Tibial nerve (tissue), 4 donors: ENCODE results near the gene JOSD2.

ENCODE experiments used
- EP300 ChIP-seq, 2 donors: sonication (generic); formaldehyde crosslinking; IDR thresholded peaks; one replicate each; pipeline ENCODE4 v1.6.1; 2017; ENCODE audit warnings: antibody characterized with exemption in 2 of 2, mild to moderate bottlenecking in 1 of 2
- POLR2A ChIP-seq, 2 donors: fragments of 450-650 bp; IDR thresholded peaks; one replicate each; pipeline ENCODE4 v1.6.1; 2017; ENCODE audit warnings: antibody characterized with exemption in 2 of 2, mild to moderate bottlenecking in 2 of 2, moderate library complexity in 2 of 2
- TF ChIP-seq, protein P1 (sequence below), 5 experiments: fragments of 200-600 bp in 3 of 5; fragments of 450-650 bp in 2 of 5; sonication (generic) in 3 of 5; IDR thresholded peaks; one replicate each; pipeline ENCODE4 v1.5.1; 2016 to 2019; ENCODE audit warnings: antibody characterized with exemption in 5 of 5, mild to moderate bottlenecking in 3 of 5, moderate library complexity in 2 of 5

DNA sequence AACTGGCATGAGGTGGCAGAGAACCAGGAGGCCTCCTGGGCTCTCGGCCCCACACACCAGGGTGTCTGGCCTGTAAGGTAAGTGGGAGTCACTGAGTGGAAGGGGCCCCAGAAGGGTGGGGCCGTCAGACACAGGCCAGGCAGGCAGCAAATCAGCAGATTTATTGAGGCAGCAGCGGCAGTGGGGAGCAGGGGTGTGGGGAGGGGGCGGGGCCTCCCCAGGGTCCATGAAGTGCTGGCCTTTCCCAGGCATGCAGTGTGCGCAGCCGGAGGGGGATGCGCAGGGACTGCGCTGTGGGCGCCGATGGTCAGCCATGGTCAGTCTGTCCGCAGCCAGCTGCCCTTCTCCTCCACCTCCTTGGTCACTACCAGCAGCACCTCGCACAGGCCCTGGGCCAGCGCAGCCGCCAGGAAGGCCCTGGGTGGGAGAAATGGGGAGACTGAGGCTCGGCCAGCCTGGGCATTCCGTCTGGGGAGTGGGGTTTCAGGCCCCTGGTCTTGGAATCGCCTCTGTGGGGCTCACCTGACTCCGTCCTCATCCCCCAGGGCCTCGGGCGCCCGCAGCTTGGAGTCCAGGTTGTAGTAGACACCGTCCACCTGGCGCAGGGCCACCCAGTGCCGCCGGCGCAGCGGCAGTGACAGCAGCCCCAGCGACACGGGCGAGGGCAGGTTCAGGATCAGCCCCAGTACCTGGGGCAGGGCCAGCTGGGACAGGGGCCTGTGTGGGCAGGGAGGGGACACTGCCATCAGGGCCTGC is 5.0 kb downstream of the JOSD2 start:
- TF ChIP-seq, protein P1, sequence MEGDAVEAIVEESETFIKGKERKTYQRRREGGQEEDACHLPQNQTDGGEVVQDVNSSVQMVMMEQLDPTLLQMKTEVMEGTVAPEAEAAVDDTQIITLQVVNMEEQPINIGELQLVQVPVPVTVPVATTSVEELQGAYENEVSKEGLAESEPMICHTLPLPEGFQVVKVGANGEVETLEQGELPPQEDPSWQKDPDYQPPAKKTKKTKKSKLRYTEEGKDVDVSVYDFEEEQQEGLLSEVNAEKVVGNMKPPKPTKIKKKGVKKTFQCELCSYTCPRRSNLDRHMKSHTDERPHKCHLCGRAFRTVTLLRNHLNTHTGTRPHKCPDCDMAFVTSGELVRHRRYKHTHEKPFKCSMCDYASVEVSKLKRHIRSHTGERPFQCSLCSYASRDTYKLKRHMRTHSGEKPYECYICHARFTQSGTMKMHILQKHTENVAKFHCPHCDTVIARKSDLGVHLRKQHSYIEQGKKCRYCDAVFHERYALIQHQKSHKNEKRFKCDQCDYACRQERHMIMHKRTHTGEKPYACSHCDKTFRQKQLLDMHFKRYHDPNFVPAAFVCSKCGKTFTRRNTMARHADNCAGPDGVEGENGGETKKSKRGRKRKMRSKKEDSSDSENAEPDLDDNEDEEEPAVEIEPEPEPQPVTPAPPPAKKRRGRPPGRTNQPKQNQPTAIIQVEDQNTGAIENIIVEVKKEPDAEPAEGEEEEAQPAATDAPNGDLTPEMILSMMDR (IDR thresholded peaks at IDR 0.05), result no peak
- TF ChIP-seq POLR2A (IDR thresholded peaks at IDR 0.05) (no peak), EP300 (IDR thresholded peaks at IDR 0.05) (no peak)
